ENCODE measurements around the gene NFIA. TPM values are rescaled to one million over a fixed set of nuclear protein-coding genes. Genes with fewer than 3 reads are reported as not detected.
A peak's percentile ranks its signal among the peaks of the same experiment; 100 is the strongest.

NFIA gene
- total and polyA plus RNA-seq, 12 donors, result 15.6 to 109 (median 66.3) TPM

DNA sequence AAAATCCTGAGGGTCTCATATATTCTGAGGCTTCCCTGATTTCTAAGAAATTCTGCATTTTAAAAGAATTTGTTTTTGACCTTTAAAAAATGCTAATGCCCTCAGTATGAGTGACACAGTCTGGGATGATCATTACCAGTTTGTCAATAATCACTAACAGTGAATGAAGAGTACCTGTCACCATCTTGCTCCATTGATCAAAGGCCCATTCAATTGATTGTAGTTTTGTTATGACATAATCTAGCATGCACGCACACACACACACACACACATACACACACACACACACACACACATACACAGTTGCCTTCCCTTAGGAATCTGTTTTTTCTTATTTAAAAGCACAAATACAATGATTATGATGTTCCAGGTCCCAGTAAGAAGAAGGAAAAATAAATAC lies 250.4 kb downstream of the NFIA start:
- Histone ChIP-seq H3K27me3 (no peaks in the 10 kb centered on the region), H3K4me3 (no peak overlapping the region), H3K27ac (no peak overlapping the region), H3K9me3 (replicated peaks in 1 of 3) (no peaks in the 10 kb centered on the region), H3K4me1 (replicated peaks in 1 of 2) (peaks cover 7 to 19% of the 10 kb centered on the region in 2 donors), H3K36me3 (replicated peaks in 1 of 2) (peaks cover 0 to 5% of the 10 kb centered on the region in 2 donors)
- 78 to 100% (median 94%) methylated on average over 1 of the region's 1 CpG for WGBS, 4 donors
- no peak for DNase-seq
- intact Hi-C loops (cut with DNase I), result loop anchor here (10.0 kb wide), 2 partner anchors 248 to 278 kb away; partner anchors contain the start of gene NFIA (in 2 of the 2)
- no peak for TF ChIP-seq POLR2A (IDR thresholded peaks at IDR 0.05)

GRCh38 chr1:61334718-61335589 lies 252.6 kb downstream of the NFIA start:
- H3K27me3 ChIP-seq, result no peaks in the 10 kb centered on the region
- H3K36me3 ChIP-seq (replicated peaks in 1 of 2), result peaks cover 0 to 5% of the 10 kb centered on the region in 2 donors
- WGBS, 4 donors, result 69 to 77% (median 75%) methylated on average over 11 to 14 of the region's 14 CpGs
- no peak for TF ChIP-seq POLR2A (IDR thresholded peaks at IDR 0.05)
- no peak for TF ChIP-seq CTCF (IDR thresholded peaks at IDR 0.05)
- no peak overlapping the region for H3K4me3 ChIP-seq
- peak overlapping the region in 2 of 5 donors; percentile 51 to 55 for H3K27ac ChIP-seq
- peaks cover 19 to 36% of the 10 kb centered on the region in 2 donors for H3K4me1 ChIP-seq (replicated peaks in 1 of 2)
- peak; percentile 30 to 75 (median 54) for DNase-seq
- intact Hi-C loops (cut with DNase I), result loop anchor here (5.0 to 10.0 kb wide), 3 partner anchors 250 to 283 kb away; partner anchors contain the start of gene NFIA (in 2 of the 2)
- no peaks in the 10 kb centered on the region for H3K9me3 ChIP-seq (replicated peaks in 1 of 3)

DNA sequence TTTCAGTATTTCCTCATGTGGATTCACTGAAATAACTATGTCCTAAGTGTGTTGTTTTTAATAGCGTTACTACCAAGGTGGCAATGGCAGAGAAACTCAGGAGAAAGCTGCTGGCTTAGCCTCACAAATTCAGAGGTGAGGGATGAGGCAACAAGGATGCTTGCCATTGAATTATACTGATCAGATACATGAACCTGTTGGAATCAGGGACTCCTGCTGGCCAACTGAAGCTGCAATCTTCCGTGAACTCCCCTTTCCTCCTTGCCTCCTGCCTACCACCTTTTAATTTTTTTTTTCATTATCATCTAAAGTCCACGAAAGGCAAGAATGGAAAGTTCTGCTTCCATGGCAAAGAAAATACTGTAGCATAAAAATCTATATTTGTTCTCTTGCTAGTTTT lies 254.7 kb downstream of the NFIA start:
- no peak for DNase-seq
- Histone ChIP-seq H3K4me1 (replicated peaks in 1 of 2) (peaks cover 19 to 35% of the 10 kb centered on the region in 2 donors), H3K27me3 (no peaks in the 10 kb centered on the region), H3K36me3 (replicated peaks in 1 of 2) (peaks cover 0 to 5% of the 10 kb centered on the region in 2 donors), H3K9me3 (replicated peaks in 1 of 3) (no peaks in the 10 kb centered on the region), H3K27ac (peak overlapping the region in 4 of 5 donors; percentile 64 to 81 (median 71)), H3K4me3 (no peak overlapping the region)
- TF ChIP-seq POLR2A (IDR thresholded peaks at IDR 0.05), result no peak
- TF ChIP-seq CTCF (IDR thresholded peaks at IDR 0.05), result peak in 4 of 6 experiments; percentile 7 to 15 (median 8)
- WGBS, 4 donors, result 77 to 86% (median 82%) methylated on average over 3 of the region's 3 CpGs
- intact Hi-C loops (cut with DNase I), result loop anchor here (5.0 to 10.0 kb wide), 3 partner anchors 252 to 285 kb away; partner anchors contain the start of gene NFIA (in 2 of the 2)

DNA sequence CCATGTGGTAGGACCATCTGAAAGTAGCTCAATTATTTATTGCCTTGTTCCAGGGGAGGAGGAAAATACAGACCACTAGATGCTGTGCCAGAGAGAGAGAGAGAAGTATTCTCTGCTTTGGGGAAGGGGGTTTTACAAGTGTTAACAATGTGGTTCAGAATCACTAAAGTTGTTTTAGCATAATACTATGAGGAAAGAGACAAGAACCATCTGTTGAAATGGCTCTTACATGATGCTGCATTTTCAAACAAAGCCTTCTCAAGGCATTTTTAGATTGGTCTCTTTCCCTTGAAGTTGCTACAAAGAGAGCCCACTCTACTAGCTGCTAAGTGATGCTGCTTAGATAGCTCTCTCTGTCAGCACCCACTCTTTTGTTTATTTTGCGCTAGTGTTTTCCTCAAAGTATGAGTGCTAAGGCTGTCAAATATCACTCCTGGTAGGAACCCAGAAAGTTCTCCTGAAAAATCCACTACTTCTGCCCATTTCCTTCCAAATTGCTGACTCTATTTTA lies 255.1 kb downstream of the NFIA start:
- TF ChIP-seq CTCF (IDR thresholded peaks at IDR 0.05) (peak in 2 of 6 experiments; percentile 4 to 5), POLR2A (IDR thresholded peaks at IDR 0.05) (no peak)
- H3K27me3 ChIP-seq, result no peaks in the 10 kb centered on the region
- peaks cover 0 to 5% of the 10 kb centered on the region in 2 donors for H3K36me3 ChIP-seq (replicated peaks in 1 of 2)
- DNase-seq, result no peak
- intact Hi-C loops (cut with DNase I), result loop anchor here (5.0 to 10.0 kb wide), 3 partner anchors 253 to 285 kb away; partner anchors contain the start of gene NFIA (in 2 of the 2)
- H3K27ac ChIP-seq, result peak overlapping the region in 4 of 5 donors; percentile 64 to 81 (median 71)
- no peak overlapping the region for H3K4me3 ChIP-seq
- peaks cover 19 to 31% of the 10 kb centered on the region in 2 donors for H3K4me1 ChIP-seq (replicated peaks in 1 of 2)
- WGBS, 4 donors, result 65 to 78% (median 69%) methylated on average over 1 of the region's 1 CpG
- H3K9me3 ChIP-seq (replicated peaks in 1 of 3), result no peaks in the 10 kb centered on the region
